ENCODE data around the gene GAL3ST2.
"Not testable (repeated sequence)": the region's sequence is repeated elsewhere in the genome, so short reads cannot be mapped to it uniquely, and the experiment has no call there.

Gene GAL3ST2

DNA sequence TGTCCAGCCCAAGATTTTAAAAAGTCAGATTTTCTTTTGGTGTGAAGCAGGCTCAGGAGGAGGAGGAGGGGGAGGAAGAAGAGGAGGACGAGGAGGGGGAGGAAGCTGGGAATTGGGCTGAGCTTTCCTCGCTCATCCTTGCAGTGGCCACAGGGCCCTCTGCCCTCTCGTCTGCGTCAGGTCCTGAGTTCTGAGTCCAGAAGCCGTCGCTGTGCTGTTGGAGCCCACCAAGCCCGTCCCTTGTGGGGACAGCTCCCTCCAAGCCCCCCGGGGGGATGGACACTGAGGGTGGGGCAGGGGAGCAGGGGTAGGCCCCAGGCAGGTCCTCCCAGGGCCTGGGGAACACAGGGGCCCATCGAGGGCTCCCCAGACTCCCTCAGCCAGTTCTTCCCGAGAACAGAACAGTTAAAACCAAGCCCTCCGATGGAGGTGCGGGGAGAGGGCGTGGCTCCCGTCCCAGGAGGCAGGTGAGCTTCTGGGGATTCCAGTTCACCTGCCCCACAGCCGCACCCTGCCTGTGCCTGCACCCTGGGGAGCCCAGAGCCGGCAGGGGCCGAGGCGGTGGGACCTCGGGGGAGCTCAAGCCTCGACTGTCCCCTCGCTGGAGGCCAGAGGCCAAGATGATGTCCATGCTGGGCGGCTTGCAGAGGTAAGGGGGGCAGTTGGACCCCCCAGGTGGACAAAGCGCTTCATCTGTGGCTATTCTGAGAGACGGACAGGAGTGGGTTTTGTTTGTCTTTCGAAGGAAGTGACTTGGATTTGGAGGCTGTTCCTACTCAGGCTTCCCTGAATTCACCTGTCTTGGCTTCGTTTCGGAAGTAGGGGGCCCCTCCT is at the start of gene GAL3ST2:
Gene GAL3ST2 (plus strand): TSS at position 487 of the 834 bp plus-strand sequence. CDS start 134 bp downstream, at position 621.
- DNase-seq: no peak

DNA sequence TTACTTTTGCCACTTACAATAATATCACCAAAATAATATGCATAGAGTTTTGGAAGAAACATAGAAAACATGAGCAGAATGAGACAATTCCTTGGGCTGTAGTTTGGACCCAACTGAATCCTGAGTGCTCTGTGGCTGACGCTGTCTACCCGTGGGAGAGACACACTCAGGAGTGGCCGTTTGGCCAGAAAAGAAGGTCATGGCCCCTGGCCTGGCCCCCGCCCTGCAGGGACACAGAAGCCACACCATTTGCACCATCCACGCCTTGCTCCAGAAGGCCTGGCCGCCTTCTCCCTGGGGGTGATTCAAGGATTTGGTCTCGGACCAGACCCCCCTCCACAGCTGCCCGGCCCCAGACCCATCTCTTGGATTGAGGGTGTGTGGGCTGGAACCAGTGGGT is 48.6 kb upstream of the GAL3ST2 start:
- no peak for DNase-seq

GRCh38 chr2:241728627-241729026 is 48.0 kb upstream of the GAL3ST2 start:
- peak in 12 of 14 donors; percentile 5 to 75 (median 29) for DNase-seq

- no peak for DNase-seq
Measured at GRCh38 chr2:241729868-241730267, 46.8 kb upstream of the GAL3ST2 start.

DNA sequence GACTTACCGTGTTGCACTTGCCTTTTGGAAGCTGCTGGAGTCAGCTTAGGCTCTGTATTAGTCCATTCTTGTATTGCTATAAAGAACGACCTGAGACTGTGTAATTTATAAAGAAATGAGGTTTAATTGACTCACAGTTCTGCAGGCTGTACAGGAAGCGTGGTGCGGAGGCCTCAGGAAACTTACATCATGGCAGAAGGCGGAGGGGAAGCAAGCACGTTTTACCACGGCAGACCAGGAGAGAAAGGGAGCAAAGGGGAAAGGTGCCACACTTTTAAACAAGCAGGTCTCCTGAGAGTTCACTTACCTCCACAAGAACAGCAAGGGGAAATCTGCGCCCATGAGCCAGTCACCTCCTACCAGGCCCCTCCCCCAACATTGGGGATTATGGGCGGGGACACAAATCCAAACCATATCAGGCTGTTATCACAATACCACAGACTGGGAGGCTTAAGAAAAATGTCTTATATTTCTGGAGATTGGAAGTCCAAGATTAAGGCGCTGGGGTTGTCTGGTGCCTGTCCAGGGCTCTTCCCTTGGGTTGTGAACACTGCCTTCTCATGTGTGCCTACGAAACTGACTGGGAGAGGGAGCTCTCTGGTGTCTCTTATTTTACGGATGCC is 45.8 kb upstream of the GAL3ST2 start:
- no peak for DNase-seq

- peak in 4 of 14 donors; percentile 4 to 58 (median 26) for DNase-seq
Measured at GRCh38 chr2:241732513-241733186, 44.0 kb upstream of the GAL3ST2 start.

- DNase-seq: no peak
Measured at GRCh38 chr2:241733391-241734207, 43.0 kb upstream of the GAL3ST2 start.

GRCh38 chr2:241734208-241734466 is 42.5 kb upstream of the GAL3ST2 start:
- no peak for DNase-seq

DNA sequence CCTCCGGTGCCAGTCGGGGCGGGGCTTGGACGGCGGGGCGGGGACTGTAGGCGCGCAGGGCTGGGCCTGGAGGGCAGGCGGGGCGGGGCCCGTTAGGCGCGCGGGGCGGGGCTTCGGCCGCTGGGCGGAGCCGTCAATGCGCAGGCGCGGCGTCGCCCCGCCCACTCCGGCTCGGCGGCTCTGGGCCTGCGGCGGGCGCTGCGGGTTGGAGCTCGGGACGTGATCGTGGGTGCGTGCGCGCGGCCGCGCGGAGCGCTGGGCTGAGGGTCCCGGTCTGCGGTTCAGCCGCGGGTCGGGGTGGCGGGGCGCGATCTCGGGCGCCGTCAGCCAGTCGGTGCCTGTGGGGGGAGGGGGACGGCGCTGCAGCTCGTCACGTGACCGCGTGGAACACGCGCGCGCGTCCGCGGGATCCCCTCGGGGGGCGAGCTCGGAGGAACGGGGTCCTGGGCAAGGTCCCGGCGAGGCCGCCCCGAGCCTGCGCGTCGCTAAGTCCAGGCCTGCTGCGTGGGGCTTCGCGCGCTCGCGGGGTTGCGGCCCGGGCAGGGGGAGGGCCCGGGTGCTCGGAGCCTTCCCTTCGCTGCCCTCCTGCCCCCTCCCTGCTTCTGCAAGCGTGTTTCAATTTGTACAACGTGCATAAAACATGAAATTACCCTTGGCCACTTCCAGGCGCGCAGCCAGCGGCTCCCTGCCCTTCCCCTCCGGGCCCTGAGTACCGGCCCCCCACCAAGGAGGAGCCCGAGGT is 42.0 kb upstream of the GAL3ST2 start, which contains the start of gene D2HGDH:
Gene D2HGDH (plus strand): TSS at position 164 of the 742 bp plus-strand sequence. CDS start 595 bp downstream, outside the sequence.
- DNase-seq: peak; percentile 55 to 94 (median 86)

- DNase-seq: no peak
Measured at GRCh38 chr2:241736111-241736510, 40.5 kb upstream of the GAL3ST2 start.

- no peak for DNase-seq
Measured at GRCh38 chr2:241738040-241738686, 38.5 kb upstream of the GAL3ST2 start.

- DNase-seq: no peak
Measured at GRCh38 chr2:241739177-241739576, 37.4 kb upstream of the GAL3ST2 start.

DNA sequence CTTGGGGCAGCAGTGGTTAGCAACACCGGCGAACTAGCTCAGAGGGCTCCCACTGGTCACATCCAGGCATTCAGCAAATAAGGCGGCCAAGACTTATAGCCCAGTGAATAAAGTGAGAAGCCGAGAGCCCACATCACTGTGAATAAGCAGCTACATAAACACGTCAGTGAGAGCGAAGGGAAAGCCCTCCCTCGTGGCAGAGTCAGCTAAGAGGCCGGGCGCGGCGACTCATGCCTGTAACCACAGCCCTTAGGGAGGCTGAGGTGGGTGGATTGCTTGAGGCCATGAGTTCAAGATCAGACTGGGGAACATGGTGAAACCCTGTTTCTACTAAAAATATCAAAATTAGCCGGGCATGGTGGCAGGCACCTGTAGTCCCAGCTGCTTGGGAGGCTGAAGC is 37.0 kb upstream of the GAL3ST2 start:
- DNase-seq: no peak

DNA sequence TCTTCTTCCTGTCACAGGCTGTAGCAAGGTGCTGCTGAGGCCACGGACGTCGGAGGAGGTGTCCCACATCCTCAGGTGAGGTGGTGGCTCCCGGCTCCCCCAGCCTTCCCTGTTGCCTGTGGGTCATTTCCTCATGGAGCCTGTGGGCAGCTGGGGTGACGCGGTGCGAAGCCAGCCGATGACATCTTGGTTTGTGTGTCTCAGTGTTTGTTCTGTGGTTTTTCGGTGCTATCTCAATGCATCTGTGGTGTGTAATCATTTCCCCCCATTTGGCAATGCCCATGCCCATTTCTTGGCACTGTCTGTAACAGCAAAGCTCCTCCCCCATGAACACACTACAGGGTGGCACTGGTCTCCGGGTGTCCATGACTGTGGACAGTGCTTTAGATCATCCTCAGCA is 35.6 kb upstream of the GAL3ST2 start:
- DNase-seq: no peak

GRCh38 chr2:241742320-241742939 is 34.2 kb upstream of the GAL3ST2 start:
- no peak for DNase-seq

DNA sequence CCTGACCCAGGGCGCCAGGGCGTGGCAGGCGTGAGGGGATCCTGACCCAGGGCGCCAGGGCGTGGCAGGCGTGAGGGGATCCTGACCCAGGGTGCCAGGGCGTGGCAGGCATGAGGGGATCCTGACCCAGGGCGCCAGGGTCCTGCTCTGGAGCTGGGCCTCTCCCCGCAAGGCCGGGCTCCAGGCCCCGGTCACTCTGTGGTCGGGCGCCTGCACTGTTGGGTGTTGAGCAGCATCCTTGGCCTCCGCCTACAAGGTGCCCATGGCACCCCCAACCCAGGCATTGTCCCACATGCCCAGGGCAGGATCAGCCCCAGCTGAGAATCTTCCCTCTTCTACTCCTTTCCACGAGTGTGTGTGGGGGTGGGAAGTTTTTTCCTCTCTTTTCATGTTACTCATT is 33.6 kb upstream of the GAL3ST2 start:
- not testable (repeated sequence) for DNase-seq

GRCh38 chr2:241743620-241744019 is 33.0 kb upstream of the GAL3ST2 start:
- no peak for DNase-seq

- DNase-seq: no peak
Measured at GRCh38 chr2:241744028-241744754, 32.4 kb upstream of the GAL3ST2 start.

DNA sequence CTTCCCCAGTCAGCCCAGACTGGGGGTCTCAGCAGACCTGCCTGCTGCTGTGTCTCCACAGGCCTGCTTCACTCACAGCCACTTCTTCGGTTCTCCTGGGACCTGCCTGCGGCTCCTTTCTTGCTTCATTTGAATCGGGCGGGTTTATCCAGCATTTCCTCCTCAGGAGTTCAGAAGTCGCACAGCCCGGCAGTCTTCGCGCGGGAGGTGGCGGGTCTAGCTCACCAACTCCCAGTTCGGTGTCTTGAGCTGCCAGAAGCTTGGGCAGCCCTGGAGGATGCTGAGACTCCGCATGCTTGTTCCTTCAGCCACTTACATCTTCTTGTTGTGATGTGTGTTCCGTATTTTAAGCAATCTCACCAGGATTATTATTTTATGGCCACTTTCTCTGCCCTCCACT is 31.3 kb upstream of the GAL3ST2 start:
- no peak for DNase-seq

DNA sequence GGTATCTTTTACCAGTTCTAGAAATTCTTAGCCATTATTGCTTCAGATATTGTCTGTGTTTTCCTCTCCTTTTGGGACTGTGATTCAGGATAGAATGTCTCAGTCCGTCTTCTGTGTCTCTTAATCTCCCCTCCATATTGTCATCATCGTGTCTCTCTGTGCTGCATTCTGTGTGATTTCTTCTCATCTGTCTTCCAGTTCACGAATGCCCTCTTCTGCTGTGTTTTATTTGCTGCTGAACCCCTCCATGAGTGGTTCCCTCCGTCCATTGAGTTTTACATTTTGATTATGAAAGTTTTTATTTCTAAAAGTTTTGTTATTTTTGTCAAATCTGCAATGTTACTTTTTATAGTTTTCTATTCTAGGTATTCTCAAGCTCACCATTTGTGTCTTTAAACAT is 30.5 kb upstream of the GAL3ST2 start:
- DNase-seq: no peak

Data from C1 segment of cervical spinal cord (tissue), 14 donors.